H1 (cell line): ENCODE data around the gene ZNF316. TPM values are rescaled to one million over a fixed set of nuclear protein-coding genes. Genes with fewer than 3 reads are reported as not detected.

Experiments
- CHD1 ChIP-seq: IDR thresholded peaks from 2 replicates; pipeline ENCODE4 v1.6.1; 2012; ENCODE audit warnings: low read depth, low read length, improper control_type of control experiment
- CREB1 ChIP-seq: IDR thresholded peaks from 2 replicates; pipeline ENCODE4 v1.6.1; 2012; ENCODE audit warnings: inconsistent platforms
- EGR1 ChIP-seq: IDR thresholded peaks from 2 replicates; pipeline ENCODE4 v1.6.1; 2011; ENCODE audit warnings: low read depth, low read length, borderline replicate concordance
- KDM1A ChIP-seq: fragments of 200-600, 300-600 bp; sonication (generic); IDR thresholded peaks from 2 replicates; pipeline ENCODE4 v1.7.1; 2016; ENCODE audit warnings: mild to moderate bottlenecking, low read length, borderline replicate concordance
- TCF12 ChIP-seq: IDR thresholded peaks from 2 replicates; pipeline ENCODE4 v1.6.1; 2011; ENCODE audit warnings: low read depth, mild to moderate bottlenecking, low read length
- polyA plus RNA-seq, 7 experiments: library from polyadenylated mRNA; depleted of rRNA in 3 of 7; stranded (reverse) in 5 of 7; unstranded in 2 of 7; fragments of >200 nt in 5 of 7; fragments of 200-250 nt in 2 of 7; gene quantifications; 1 replicate in 5 of 7; 2 replicates in 1 of 7; 4 replicates in 1 of 7; pipeline versions ENCODE4 v1.2.1 to v1.2.3, GENCODE V29; 2011 to 2013; ENCODE audit warnings: missing spikeins in 2 of 7, mixed read lengths in 2 of 7
- total RNA-seq: library from RNA; stranded (reverse); fragmentation: NEBNext Ultra II Directional; extraction: Animal tissue kit (Norgen Biotek cat#: 25700); gene quantifications from 2 replicates; pipeline ENCODE4 v1.2.1, GENCODE V29; 2021

ZNF316 gene
- total and polyA plus RNA-seq, 2 of the 8 experiments (the other 6 are each of a cell fraction or from before 2014, with no cell fraction given): 3.6 to 13.7 TPM

DNA sequence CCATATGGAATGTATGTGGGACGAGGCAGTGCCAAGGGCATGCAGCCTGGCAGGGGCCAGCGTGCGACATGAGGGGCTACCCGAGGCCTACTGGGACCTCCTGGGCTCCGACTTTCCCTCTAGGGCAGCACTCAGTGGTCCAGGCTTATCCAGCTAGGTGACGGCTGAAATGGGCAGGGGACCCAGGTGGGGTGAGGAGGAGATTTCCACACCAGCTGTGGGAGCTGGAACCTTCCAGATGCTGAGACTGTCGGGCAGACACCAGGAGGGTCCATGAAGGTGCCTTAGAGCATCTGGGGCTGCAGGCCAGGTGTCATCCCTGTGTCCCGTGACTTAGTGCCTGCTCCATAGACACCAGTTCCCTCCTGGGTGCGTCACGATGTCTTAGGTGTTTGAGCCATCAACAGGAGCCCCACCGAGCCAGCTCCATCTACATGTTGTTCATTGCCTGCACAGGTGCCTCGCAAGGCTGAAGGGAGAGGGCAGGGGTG is 13.4 kb downstream of the ZNF316 start (continued):
- TF ChIP-seq TCF12 (no peak), CHD1 (no peak), KDM1A (no peak), EGR1 (no peak), CREB1 (no peak)
